Kidney tubule cell (primary cell): ENCODE data around the gene GRPEL2.
"Not testable (repeated sequence)": the region's sequence is repeated elsewhere in the genome, so short reads cannot be mapped to it uniquely, and the experiment has no call there.

ENCODE experiments used
- DNase-seq: peaks from one replicate; pipeline ENCODE4 v3.0.0-alpha.2; 2018; ENCODE audit warnings: low spot score

The GRPEL2 gene

GRCh38 chr5:149398747-149399266, 53.5 kb downstream of the GRPEL2 start:
- DNase-seq: not testable (repeated sequence)

GRCh38 chr5:149399775-149400174, 54.5 kb downstream of the GRPEL2 start:
- DNase-seq: no peak

GRCh38 chr5:149400304-149400703, 55.0 kb downstream of the GRPEL2 start:
- no peak for DNase-seq

GRCh38 chr5:149401051-149401450, 55.8 kb downstream of the GRPEL2 start:
- DNase-seq: no peak

GRCh38 chr5:149402291-149402690, 57.0 kb downstream of the GRPEL2 start:
- no peak for DNase-seq
